Ovary (tissue), 9 donors: ENCODE results near the gene EIF3L. TPM values are rescaled to one million over a fixed set of nuclear protein-coding genes. Genes with fewer than 3 reads are reported as not detected.

Experiments
- DNase-seq, 5 donors: peaks; one replicate each; pipeline ENCODE4 v3.0.0-alpha.2; 2019 to 2020
- H3K27ac ChIP-seq, 2 donors: fragments of 200-600 bp; one replicate each; pipeline versions ENCODE4 v1.5.1 to v1.8.0; 2019 to 2022
- H3K27me3 ChIP-seq: fragments of 200-600 bp; one replicate; pipeline ENCODE4 v1.8.0; 2022
- H3K36me3 ChIP-seq: fragments of 200-600 bp; sonication (generic); one replicate; pipeline ENCODE4 v1.5.1; 2019
- H3K4me1 ChIP-seq: one replicate; pipeline ENCODE4 v1.8.1; 2013; ENCODE audit warnings: mild to moderate bottlenecking, moderate library complexity; ENCODE audit not compliant: insufficient read depth
- H3K4me3 ChIP-seq: fragments of 200-600 bp; sonication (generic); one replicate; pipeline ENCODE4 v1.5.1; 2017
- H3K9me3 ChIP-seq, 2 donors: fragments of 200-600 bp in 1 of 2; sonication (generic) in 1 of 2; one replicate each; pipeline versions ENCODE4 v1.5.1 to v1.8.1; 2013 to 2019; ENCODE audit warnings: mild to moderate bottlenecking in 1 of 2, moderate library complexity in 1 of 2
- EP300 ChIP-seq: sonication (generic); formaldehyde crosslinking; IDR thresholded peaks from one replicate; pipeline ENCODE4 v1.6.1; 2017; ENCODE audit warnings: antibody characterized with exemption
- POLR2A ChIP-seq: fragments of 450-650 bp; IDR thresholded peaks from one replicate; pipeline ENCODE4 v1.6.1; 2017; ENCODE audit warnings: antibody characterized with exemption, mild to moderate bottlenecking, moderate library complexity
- WGBS, 3 donors: extraction: QIAGEN DNeasy Blood & Tissue Kit in 1 of 3; methylation state at CpG; one replicate each; pipeline versions ENCODE4 v1.1.5 to v1.1.7; 2013 to 2017; 5-methylcytosine and 5-hydroxymethylcytosine counted together
- intact Hi-C, 4 donors: fragments of 100-400 bp; cut with DNase I; formaldehyde crosslinking; loops; one replicate each; pipeline versions ENCODE4 v1.11.0 to v1.15.1; 2022 to 2023
- polyA plus RNA-seq, 2 donors: library from polyadenylated mRNA; stranded (reverse); fragments of 200-250 nt in 1 of 2; fragments of 350-450 nt in 1 of 2; fragmentation: Illumina TruSeq in 1 of 2; extraction: RNeasy Lipid Tissue Mini Kit (QIAGEN cat#74804) in 1 of 2; gene quantifications; one replicate each; pipeline ENCODE4 v1.2.3, GENCODE V29; 2013 to 2014
- total RNA-seq, 7 donors: library from RNA; depleted of rRNA in 2 of 7; stranded (reverse); fragments of >200 nt in 2 of 7; fragmentation: NEBNext Ultra II Directional in 3 of 7; extraction: Animal tissue kit (Norgen Biotek cat#: 25700) in 3 of 7; gene quantifications; one replicate each; pipeline versions ENCODE4 v1.1.0 to v1.2.4, GENCODE V29; 2016 to 2023
- TF ChIP-seq, protein P1 (sequence below), 3 donors: fragments of 450-650 bp in 2 of 3; fragments of 200-600 bp in 1 of 3; IDR thresholded peaks; one replicate each; pipeline versions ENCODE4 v1.5.1 to v1.8.0; 2016 to 2022; ENCODE audit warnings: antibody characterized with exemption in 3 of 3, mild to moderate bottlenecking in 1 of 3
- donor health status: DM: no; HTN: no; CAD: no; lungs with moderate emphysema.
- donor health status: DM: no; HTN: no; CAD: no.
- donor health status: Bipolar disorder and iron deficiency.
- donor health status: DM: yes; HTN: yes; CAD: no.
- donor health status: DM: no; HTN: no; CAD: no.
- donor health status: DM: yes; HTN: yes; CAD: no.

EIF3L gene
- total and polyA plus RNA-seq, 9 donors: 534 to 1,344 (median 896) TPM

DNA sequence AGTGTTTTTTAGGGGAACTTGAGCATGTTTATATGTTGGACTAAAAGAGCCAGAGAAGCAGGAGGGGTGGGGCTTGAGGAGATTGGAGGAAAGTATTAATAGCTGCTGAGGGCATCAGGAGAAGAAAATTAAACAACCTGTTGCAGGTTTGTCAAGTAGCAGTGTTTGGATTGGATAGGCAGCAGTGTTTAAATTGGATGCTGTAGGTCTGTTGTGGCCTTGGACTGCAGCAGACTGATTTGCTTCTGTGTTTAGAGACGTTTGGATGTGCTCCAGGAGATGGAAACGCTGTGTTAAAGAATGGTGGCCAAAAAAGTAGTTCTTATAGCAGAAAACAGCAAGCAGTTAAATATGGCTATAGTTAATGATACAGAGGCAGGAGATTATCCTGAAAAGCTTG, 5.7 kb downstream of the EIF3L start:
- intact Hi-C loops: no loop called here
- 5 to 10% (median 8%) methylated on average over 2 of the region's 2 CpGs for WGBS, 3 donors
- Histone ChIP-seq H3K36me3 (peaks cover 2% of the 10 kb centered on the region), H3K4me1 (peaks cover 4% of the 10 kb centered on the region), H3K9me3 (no peaks in the 10 kb centered on the region), H3K27me3 (no peaks in the 10 kb centered on the region), H3K4me3 (no peak overlapping the region), H3K27ac (no peak overlapping the region)
- DNase-seq: no peak
- TF ChIP-seq EP300 (no peak), POLR2A (no peak)
- TF ChIP-seq, protein P1, sequence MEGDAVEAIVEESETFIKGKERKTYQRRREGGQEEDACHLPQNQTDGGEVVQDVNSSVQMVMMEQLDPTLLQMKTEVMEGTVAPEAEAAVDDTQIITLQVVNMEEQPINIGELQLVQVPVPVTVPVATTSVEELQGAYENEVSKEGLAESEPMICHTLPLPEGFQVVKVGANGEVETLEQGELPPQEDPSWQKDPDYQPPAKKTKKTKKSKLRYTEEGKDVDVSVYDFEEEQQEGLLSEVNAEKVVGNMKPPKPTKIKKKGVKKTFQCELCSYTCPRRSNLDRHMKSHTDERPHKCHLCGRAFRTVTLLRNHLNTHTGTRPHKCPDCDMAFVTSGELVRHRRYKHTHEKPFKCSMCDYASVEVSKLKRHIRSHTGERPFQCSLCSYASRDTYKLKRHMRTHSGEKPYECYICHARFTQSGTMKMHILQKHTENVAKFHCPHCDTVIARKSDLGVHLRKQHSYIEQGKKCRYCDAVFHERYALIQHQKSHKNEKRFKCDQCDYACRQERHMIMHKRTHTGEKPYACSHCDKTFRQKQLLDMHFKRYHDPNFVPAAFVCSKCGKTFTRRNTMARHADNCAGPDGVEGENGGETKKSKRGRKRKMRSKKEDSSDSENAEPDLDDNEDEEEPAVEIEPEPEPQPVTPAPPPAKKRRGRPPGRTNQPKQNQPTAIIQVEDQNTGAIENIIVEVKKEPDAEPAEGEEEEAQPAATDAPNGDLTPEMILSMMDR (IDR thresholded peaks at IDR 0.05): no peak

DNA sequence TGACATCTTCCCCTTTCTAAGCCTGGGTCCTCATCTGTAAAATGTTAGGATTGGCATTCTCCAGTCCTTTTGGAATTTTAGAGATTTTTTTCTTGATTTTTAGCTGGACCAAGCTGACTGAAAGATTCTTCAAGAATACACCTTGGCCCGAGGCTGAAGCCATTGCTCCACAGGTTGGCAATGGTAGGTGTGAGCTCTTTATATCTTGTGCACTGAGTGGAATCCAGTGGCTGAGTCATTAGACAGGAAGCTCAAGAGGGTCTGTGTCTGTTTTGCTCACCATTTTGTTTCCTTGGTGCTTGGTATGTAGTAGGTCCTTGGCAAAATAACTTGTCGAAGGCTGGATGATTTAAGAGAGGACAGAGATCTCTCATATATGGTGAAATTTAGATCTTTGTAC, 6.2 kb downstream of the EIF3L start:
- TF ChIP-seq EP300 (no peak), POLR2A (no peak)
- TF ChIP-seq, protein P1 (IDR thresholded peaks at IDR 0.05): no peak
- H3K27ac ChIP-seq: no peak overlapping the region
- no peak for DNase-seq
- H3K4me1 ChIP-seq: peaks cover under 1% of the 10 kb centered on the region
- H3K4me3 ChIP-seq: no peak overlapping the region
- no peaks in the 10 kb centered on the region for H3K9me3 ChIP-seq
- WGBS, 3 donors: 80 to 89% (median 89%) methylated on average over 2 of the region's 2 CpGs
- no peaks in the 10 kb centered on the region for H3K27me3 ChIP-seq
- H3K36me3 ChIP-seq: peaks cover 2% of the 10 kb centered on the region
- intact Hi-C loops: no loop called here

DNA sequence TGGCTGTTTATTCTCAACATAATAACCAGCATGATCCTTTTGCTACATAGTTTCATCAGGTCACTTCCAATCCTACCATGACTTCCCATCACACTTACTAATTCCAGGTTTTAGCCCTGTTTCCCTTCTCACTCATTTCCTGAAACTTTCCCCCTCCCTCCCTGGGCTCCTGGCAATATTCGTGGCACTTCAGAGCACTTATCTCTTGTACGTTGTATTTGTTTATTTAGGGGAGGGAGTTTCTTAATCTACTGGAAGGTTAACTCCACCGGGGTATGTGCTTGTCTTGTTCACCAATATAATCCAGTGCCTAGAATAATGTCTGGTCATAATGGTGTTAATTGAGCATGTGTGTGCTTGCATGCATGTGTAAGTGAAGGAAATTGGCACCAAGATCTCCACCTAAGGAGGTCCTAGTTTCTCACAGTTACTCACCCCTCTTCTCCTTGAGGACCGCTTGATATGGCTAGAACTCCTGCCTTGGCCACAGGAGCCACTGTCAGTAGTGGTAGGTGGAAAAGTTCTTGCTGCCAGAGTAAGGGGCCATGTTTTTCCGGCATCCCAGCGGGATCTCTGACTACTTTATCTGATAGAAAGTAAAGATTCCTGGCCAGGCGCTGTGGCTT, 11.7 kb downstream of the EIF3L start:
- Histone ChIP-seq H3K4me3 (no peak overlapping the region), H3K27me3 (no peaks in the 10 kb centered on the region), H3K4me1 (peaks cover 3% of the 10 kb centered on the region), H3K9me3 (no peaks in the 10 kb centered on the region), H3K36me3 (peaks cover 2% of the 10 kb centered on the region), H3K27ac (no peak overlapping the region)
- 55 to 62% (median 57%) methylated on average over 7 of the region's 7 CpGs for WGBS, 3 donors
- intact Hi-C loops: loop anchor here in 3 of 4 donors (5.0 kb wide), 2 partner anchors 39 to 44 kb away; partner anchors contain the start of gene GALR3 (in 1 of the 3)
- no peak for DNase-seq
- TF ChIP-seq, protein P1 (IDR thresholded peaks at IDR 0.05): no peak
- TF ChIP-seq EP300 (no peak), POLR2A (no peak)

DNA sequence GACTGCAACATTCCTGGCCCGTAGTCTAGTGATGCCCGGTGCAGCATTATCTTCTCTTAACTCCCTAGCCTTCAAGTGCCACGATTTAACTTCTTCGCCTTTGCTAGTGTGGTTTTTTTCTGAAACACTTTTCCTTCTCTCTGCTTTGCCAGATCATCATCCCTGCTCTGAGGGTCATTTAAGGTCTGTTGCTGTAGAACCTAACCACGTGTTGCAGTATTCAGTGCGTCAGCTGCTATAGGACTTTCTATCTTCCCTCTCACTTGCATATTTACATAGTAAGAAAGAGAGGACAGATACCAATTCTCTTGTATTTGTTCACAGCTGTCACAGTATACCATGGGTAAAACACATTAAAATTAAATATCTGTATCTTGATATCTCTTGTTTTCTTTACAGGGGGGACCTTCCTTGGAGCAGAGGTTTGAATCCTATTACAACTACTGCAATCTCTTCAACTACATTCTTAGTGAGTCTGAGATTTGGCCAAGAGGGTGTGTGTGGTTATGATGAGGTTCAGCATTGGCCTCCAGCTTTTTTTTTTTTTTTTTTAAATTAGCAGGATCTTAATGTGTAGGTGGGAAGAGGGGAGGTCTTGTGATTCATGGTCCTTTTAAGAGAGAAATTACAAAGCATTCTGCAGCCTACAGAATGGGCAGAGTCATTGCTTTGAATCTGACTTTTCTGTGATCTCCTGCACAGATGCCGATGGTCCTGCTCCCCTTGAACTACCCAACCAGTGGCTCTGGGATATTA, 13.5 kb downstream of the EIF3L start:
- H3K36me3 ChIP-seq: peaks cover 2% of the 10 kb centered on the region
- TF ChIP-seq POLR2A (no peak), EP300 (no peak)
- TF ChIP-seq, protein P1 (IDR thresholded peaks at IDR 0.05): no peak
- H3K4me1 ChIP-seq: peaks cover 3% of the 10 kb centered on the region
- no peak overlapping the region for H3K4me3 ChIP-seq
- DNase-seq: no peak
- H3K27ac ChIP-seq: peak overlapping the region in 1 of 2 donors; percentile 23
- intact Hi-C loops: loop anchor here (2.0 to 5.0 kb wide), 3 partner anchors 40 to 45 kb away; partner anchors contain the start of gene GALR3 (in 1 of the 4)
- no peaks in the 10 kb centered on the region for H3K9me3 ChIP-seq
- H3K27me3 ChIP-seq: no peaks in the 10 kb centered on the region
- 20 to 43% (median 27%) methylated on average over 7 of the region's 7 CpGs for WGBS, 3 donors
